NB4 (cell line): ENCODE data around the gene NUB1.

Experiments
- DNase-seq: peaks from one replicate; pipeline ENCODE4 v3.0.0; 2010; ENCODE audit warnings: low read depth
- H3K4me3 ChIP-seq: one replicate; pipeline ENCODE4 v1.5.1; 2011; ENCODE audit warnings: mild to moderate bottlenecking, low read depth, low read length, moderate library complexity
- MYC ChIP-seq: IDR thresholded peaks from 2 replicates; pipeline ENCODE4 v1.6.1; 2011; ENCODE audit warnings: low read depth, low read length
- POLR2A ChIP-seq: IDR thresholded peaks from 2 replicates; pipeline ENCODE4 v1.6.1; 2011; ENCODE audit warnings: mild to moderate bottlenecking; ENCODE audit not compliant: insufficient read length; ENCODE audit errors: extremely low read depth
- TF ChIP-seq, protein P1 (sequence below): IDR thresholded peaks from 2 replicates; pipeline ENCODE4 v1.6.1; 2011; ENCODE audit warnings: low read depth, low read length
- TF ChIP-seq, protein P2 (sequence below): IDR thresholded peaks from one replicate; pipeline ENCODE4 v1.5.1; 2012; ENCODE audit warnings: low read depth, low read length

Gene NUB1

DNA sequence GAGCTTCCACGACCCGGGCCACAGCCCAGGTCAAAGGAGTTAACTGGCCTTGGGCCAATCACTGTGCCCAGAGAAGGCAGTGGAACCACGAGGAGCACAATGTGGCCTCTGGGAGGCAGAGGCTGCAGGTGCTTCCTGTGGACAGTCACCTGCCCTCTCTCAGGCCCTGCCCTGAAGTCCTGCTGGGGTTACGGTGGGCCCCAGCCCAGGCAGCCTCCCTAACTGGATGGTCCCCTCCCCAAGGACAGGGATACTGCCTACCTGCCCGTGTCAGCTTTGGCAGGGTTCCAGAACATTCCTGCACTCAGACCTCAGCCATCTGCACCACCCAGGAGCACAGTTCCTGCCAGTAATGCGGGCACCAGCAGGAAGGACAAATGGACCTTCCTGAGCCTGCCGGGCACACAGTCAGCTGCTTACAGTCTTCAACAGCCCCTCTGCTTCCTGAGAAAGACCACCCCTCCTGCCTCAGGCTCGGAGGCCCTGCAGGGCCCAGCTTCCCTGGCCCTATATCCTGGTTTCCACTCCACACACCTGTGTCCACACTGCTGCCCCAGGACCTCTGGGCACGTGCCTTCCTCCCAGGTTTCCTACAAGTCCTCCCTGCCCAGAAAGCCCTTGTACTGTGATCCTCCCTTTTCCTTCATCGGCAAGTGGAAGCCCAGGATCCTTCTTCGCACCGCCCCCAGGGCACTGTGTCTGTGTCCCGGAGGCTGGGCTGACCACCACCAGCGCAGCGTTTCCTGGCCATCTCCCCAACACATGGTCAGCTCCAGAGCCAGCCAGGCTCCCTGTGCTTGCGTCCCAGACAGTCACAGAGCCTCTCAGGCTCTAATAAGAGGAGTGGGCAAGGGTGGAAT lies 44.9 kb downstream of the NUB1 start:
- H3K4me3 ChIP-seq: no peak overlapping the region
- no peak for DNase-seq
- TF ChIP-seq MYC (no peak), POLR2A (no peak)
- TF ChIP-seq, protein P1, sequence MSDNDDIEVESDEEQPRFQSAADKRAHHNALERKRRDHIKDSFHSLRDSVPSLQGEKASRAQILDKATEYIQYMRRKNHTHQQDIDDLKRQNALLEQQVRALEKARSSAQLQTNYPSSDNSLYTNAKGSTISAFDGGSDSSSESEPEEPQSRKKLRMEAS: no peak
- TF ChIP-seq, protein P2, sequence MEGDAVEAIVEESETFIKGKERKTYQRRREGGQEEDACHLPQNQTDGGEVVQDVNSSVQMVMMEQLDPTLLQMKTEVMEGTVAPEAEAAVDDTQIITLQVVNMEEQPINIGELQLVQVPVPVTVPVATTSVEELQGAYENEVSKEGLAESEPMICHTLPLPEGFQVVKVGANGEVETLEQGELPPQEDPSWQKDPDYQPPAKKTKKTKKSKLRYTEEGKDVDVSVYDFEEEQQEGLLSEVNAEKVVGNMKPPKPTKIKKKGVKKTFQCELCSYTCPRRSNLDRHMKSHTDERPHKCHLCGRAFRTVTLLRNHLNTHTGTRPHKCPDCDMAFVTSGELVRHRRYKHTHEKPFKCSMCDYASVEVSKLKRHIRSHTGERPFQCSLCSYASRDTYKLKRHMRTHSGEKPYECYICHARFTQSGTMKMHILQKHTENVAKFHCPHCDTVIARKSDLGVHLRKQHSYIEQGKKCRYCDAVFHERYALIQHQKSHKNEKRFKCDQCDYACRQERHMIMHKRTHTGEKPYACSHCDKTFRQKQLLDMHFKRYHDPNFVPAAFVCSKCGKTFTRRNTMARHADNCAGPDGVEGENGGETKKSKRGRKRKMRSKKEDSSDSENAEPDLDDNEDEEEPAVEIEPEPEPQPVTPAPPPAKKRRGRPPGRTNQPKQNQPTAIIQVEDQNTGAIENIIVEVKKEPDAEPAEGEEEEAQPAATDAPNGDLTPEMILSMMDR: no peak

DNA sequence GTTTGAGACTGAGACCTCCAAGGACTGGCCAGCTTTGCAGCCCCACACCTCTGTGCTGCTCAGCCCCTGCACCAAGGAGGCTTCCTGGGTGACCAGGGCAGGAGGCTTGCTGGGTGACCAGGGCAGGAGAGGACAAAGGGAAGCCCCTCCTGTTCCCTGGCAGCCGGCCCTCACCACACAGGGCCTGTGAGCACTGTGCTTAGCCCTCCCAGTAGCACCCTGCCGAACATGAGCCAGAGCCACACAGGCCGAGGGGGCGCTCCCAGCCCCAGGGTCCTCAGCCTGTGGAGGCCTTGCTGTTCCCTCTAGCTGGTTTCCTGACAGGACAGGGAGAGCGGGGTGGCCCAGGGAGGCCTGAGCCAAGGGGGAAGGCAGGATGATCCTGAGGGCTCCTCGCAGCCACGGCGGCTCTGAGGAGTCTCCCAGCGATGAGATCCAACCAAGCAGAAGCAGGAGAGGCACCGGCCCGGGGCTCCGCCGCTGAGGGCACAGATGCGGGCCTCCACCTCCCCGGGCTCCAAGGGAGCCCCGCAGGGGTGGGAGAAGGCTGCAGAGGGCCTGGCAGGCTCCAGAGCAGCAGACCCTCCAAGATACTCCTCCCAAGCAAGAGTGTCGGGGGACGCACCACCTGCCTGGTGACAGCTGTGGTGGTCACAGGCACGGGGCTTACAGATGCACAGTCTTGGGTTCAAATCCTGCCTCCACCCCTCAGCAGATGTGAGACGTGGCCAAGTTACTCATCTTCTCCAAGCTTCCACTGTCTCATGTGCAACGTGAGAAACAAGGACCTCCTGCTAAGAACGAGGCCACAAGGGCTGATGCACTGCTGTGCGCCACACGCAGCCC lies 45.8 kb downstream of the NUB1 start:
- no peak for DNase-seq
- no peak overlapping the region for H3K4me3 ChIP-seq
- TF ChIP-seq, protein P1: no peak
- TF ChIP-seq, protein P2: no peak
- TF ChIP-seq POLR2A: no peak
- TF ChIP-seq MYC: no peak

DNA sequence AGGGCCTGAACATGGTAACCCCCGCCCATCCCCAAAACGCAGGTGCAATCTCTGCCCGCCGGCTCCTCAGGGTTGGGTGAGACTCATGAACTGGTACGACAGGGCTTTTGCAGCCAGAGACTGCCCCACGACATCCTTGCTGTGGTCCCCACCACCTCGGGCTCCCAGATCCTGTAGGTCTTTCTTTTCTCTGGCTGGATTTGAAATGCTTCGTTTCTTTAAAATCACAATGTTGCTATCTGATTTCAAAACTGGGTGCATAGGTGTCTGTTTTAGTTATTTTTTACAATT lies 46.3 kb downstream of the NUB1 start:
- no peak for DNase-seq
- H3K4me3 ChIP-seq: no peak overlapping the region
- TF ChIP-seq MYC (no peak), POLR2A (no peak)
- TF ChIP-seq, protein P1: no peak
- TF ChIP-seq, protein P2: no peak

DNA sequence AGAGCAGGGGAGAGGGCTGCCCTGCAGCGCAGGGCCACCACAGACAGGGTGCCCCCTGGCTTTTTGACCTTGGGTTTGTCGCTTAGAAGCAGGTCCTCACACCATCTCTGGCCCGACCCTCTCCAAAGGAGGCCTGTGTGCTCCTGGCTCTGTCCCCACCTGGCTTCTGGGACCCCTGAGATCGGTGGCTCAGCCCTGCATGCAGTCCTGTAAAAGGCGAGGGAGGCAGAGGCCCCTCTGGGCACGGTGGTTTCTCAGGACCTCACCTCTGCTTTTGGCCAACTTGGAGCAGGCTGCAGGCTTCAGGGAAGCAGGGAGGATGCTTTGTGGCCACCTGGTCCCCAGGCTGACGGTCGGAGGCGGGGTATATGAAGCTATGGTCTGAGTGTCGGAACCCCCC lies 46.8 kb downstream of the NUB1 start:
- TF ChIP-seq MYC: no peak
- TF ChIP-seq, protein P2: no peak
- TF ChIP-seq, protein P1: no peak
- no peak for TF ChIP-seq POLR2A
- no peak for DNase-seq
- no peak overlapping the region for H3K4me3 ChIP-seq

DNA sequence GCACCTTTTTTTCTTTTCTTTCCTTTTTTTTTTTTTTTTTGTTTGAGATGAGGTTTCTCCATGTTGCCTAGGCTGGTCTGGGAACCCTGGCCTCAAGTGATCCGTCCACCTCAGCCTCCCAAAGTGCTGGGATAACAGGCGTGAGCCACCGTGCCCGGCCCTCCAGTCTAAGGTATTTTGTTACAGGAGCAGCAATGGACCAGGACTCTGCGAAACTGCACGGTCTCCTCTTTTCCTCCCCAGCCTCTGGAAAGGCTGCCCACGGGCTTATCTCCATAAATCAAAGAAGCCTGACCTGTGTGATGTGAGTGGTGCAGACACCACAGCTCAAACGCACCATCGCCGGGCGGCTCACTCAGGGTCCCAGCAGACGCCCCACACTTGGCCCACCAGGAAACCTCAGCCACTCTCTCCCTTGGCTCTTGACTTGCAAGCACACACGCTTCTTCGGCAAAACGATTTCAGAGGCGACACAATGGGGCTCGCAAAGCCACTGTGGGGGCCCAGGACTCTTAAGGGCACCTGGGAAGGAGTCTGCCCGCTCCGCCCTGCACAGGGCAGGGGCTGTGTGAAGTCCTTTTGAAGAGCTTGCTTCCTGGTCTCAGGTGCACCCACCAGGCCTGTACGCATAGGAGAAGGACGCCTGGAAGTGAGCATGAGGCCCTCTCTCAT lies 47.6 kb downstream of the NUB1 start:
- no peak overlapping the region for H3K4me3 ChIP-seq
- TF ChIP-seq MYC (no peak), POLR2A (no peak)
- TF ChIP-seq, protein P1: no peak
- TF ChIP-seq, protein P2: no peak
- DNase-seq: no peak
